GM10847 (cell line): ENCODE measurements around the gene FCRLB.

ENCODE experiments used
- POLR2A ChIP-seq: IDR thresholded peaks from 2 replicates; pipeline ENCODE4 v1.6.1; 2011; ENCODE audit not compliant: insufficient read length; ENCODE audit errors: extremely low read depth

FCRLB gene

GRCh38 chr1:161720956-161721737 lies at the start of gene FCRLB:
TSS of gene FCRLB (plus strand) at chr1:161721544. CDS start at chr1:161722673, 1,129 bp downstream.
- TF ChIP-seq POLR2A: no peak

GRCh38 chr1:161676441-161676840 lies 44.9 kb upstream of the FCRLB start:
- TF ChIP-seq POLR2A: no peak

- TF ChIP-seq POLR2A: no peak
Observed at GRCh38 chr1:161676958-161677689, 44.2 kb upstream of the FCRLB start.

- no peak for TF ChIP-seq POLR2A
Observed at GRCh38 chr1:161678500-161678899, 42.8 kb upstream of the FCRLB start.

- no peak for TF ChIP-seq POLR2A
Observed at GRCh38 chr1:161681879-161682278, 39.5 kb upstream of the FCRLB start.

- TF ChIP-seq POLR2A: no peak
Observed at GRCh38 chr1:161688946-161689345, 32.4 kb upstream of the FCRLB start.

GRCh38 chr1:161691846-161692245 lies 29.5 kb upstream of the FCRLB start:
- no peak for TF ChIP-seq POLR2A

GRCh38 chr1:161702250-161702649 lies 19.1 kb upstream of the FCRLB start:
- TF ChIP-seq POLR2A: no peak

- TF ChIP-seq POLR2A: no peak
Observed at GRCh38 chr1:161705537-161705936, 15.8 kb upstream of the FCRLB start.

- no peak for TF ChIP-seq POLR2A
Observed at GRCh38 chr1:161706113-161706481, 15.2 kb upstream of the FCRLB start.

- TF ChIP-seq POLR2A: peak; percentile 44
Observed at GRCh38 chr1:161706482-161707347, 14.6 kb upstream of the FCRLB start, which contains the start of gene FCRLA. TSS of gene FCRLA (plus strand) at chr1:161707229. CDS start at chr1:161707265, 36 bp downstream.

- TF ChIP-seq POLR2A: no peak
Observed at GRCh38 chr1:161707503-161707902, 13.8 kb upstream of the FCRLB start.

GRCh38 chr1:161709373-161709772 lies 12.0 kb upstream of the FCRLB start:
- no peak for TF ChIP-seq POLR2A

GRCh38 chr1:161710560-161710959 lies 10.8 kb upstream of the FCRLB start:
- TF ChIP-seq POLR2A: no peak

GRCh38 chr1:161718559-161719324 lies 2.6 kb upstream of the FCRLB start:
- no peak for TF ChIP-seq POLR2A
